HUES6 (cell line): ENCODE measurements around the gene LDB2.
"Not testable (repeated sequence)": the region's sequence is repeated elsewhere in the genome, so short reads cannot be mapped to it uniquely, and the experiment has no call there.

Experiments
- H3K27ac ChIP-seq: 2 replicates; pipeline ENCODE4 v1.7.0; 2013; ENCODE audit warnings: low read depth, mild to moderate bottlenecking, low read length, inconsistent platforms
- H3K27me3 ChIP-seq: 2 replicates; pipeline ENCODE4 v1.6.1; 2013; ENCODE audit warnings: low read length; ENCODE audit not compliant: control insufficient read depth, insufficient read depth
- H3K36me3 ChIP-seq: 2 replicates; pipeline ENCODE4 v1.6.1; 2013; ENCODE audit warnings: low read length; ENCODE audit not compliant: control insufficient read depth, insufficient read depth
- H3K4me1 ChIP-seq: 2 replicates; pipeline ENCODE4 v1.6.1; 2013; ENCODE audit warnings: low read length; ENCODE audit not compliant: control insufficient read depth, insufficient read depth
- H3K4me3 ChIP-seq: 2 replicates; pipeline ENCODE4 v1.5.1; 2013; ENCODE audit warnings: low read depth, low read length
- H3K9ac ChIP-seq: one replicate; pipeline ENCODE4 v1.6.1; 2013; ENCODE audit warnings: mild to moderate bottlenecking, low read length
- H3K9me3 ChIP-seq: 2 replicates; pipeline ENCODE4 v1.6.1; 2013; ENCODE audit warnings: low read depth, low read length; ENCODE audit not compliant: control insufficient read depth, insufficient read depth

The LDB2 gene

GRCh38 chr4:16524406-16524805, 374.0 kb downstream of the LDB2 start:
- H3K4me1 ChIP-seq, result no peaks in the 10 kb centered on the region
- H3K9ac ChIP-seq, result no peak overlapping the region
- H3K4me3 ChIP-seq, result no peak overlapping the region
- no peaks in the 10 kb centered on the region for H3K36me3 ChIP-seq
- no peak overlapping the region for H3K27ac ChIP-seq
- no peaks in the 10 kb centered on the region for H3K27me3 ChIP-seq
- H3K9me3 ChIP-seq, result no peaks in the 10 kb centered on the region

GRCh38 chr4:16523526-16523925, 374.9 kb downstream of the LDB2 start:
- not testable (repeated sequence) for H3K27ac ChIP-seq, H3K4me1 ChIP-seq

GRCh38 chr4:16521156-16521915, 377.1 kb downstream of the LDB2 start:
- Histone ChIP-seq H3K27me3 (no peaks in the 10 kb centered on the region), H3K9ac (no peak overlapping the region), H3K27ac (no peak overlapping the region), H3K4me1 (no peaks in the 10 kb centered on the region), H3K36me3 (no peaks in the 10 kb centered on the region), H3K9me3 (no peaks in the 10 kb centered on the region), H3K4me3 (no peak overlapping the region)

More at GRCh38 chr4:16523526-16523925, 374.9 kb downstream of the LDB2 start:
- H3K36me3 ChIP-seq, H3K9me3 ChIP-seq, H3K9ac ChIP-seq, H3K4me3 ChIP-seq, H3K27me3 ChIP-seq: not testable (repeated sequence)

- Histone ChIP-seq H3K36me3 (0 out of 2 replicates have a peak, but pooled peaks cover under 1% of the 10 kb centered on the region), H3K27me3 (no peaks in the 10 kb centered on the region), H3K27ac (no peak overlapping the region), H3K4me1 (no peaks in the 10 kb centered on the region), H3K9me3 (no peaks in the 10 kb centered on the region), H3K9ac (no peak overlapping the region), H3K4me3 (no peak overlapping the region)
Observed at GRCh38 chr4:16516796-16517439, 381.5 kb downstream of the LDB2 start.

GRCh38 chr4:16513876-16514275, 384.6 kb downstream of the LDB2 start:
- H3K4me3 ChIP-seq, result no peak overlapping the region
- H3K4me1 ChIP-seq, result no peaks in the 10 kb centered on the region
- H3K9ac ChIP-seq, result no peak overlapping the region
- peaks cover 16% of the 10 kb centered on the region for H3K9me3 ChIP-seq
- H3K27ac ChIP-seq, result no peak overlapping the region
- no peaks in the 10 kb centered on the region for H3K27me3 ChIP-seq
- peaks cover 23% of the 10 kb centered on the region for H3K36me3 ChIP-seq

GRCh38 chr4:16508968-16509367, 389.5 kb downstream of the LDB2 start:
- Histone ChIP-seq H3K36me3 (peaks cover 43% of the 10 kb centered on the region), H3K9me3 (peaks cover 16% of the 10 kb centered on the region), H3K27me3 (no peaks in the 10 kb centered on the region), H3K4me1 (no peaks in the 10 kb centered on the region), H3K4me3 (no peak overlapping the region), H3K27ac (no peak overlapping the region), H3K9ac (no peak overlapping the region)

- no peak overlapping the region for H3K4me3 ChIP-seq
- no peak overlapping the region for H3K9ac ChIP-seq
- H3K27me3 ChIP-seq, result no peaks in the 10 kb centered on the region
- H3K27ac ChIP-seq, result no peak overlapping the region
- peaks cover 23% of the 10 kb centered on the region for H3K9me3 ChIP-seq
- no peaks in the 10 kb centered on the region for H3K4me1 ChIP-seq
- peaks cover 50% of the 10 kb centered on the region for H3K36me3 ChIP-seq
Observed at GRCh38 chr4:16505726-16506125, 392.7 kb downstream of the LDB2 start.

- no peaks in the 10 kb centered on the region for H3K27me3 ChIP-seq
- no peaks in the 10 kb centered on the region for H3K4me1 ChIP-seq
- no peak overlapping the region for H3K27ac ChIP-seq
- H3K36me3 ChIP-seq, result peaks cover 48% of the 10 kb centered on the region
- H3K9ac ChIP-seq, result no peak overlapping the region
- H3K4me3 ChIP-seq, result no peak overlapping the region
- H3K9me3 ChIP-seq, result peaks cover 22% of the 10 kb centered on the region
Observed at GRCh38 chr4:16505267-16505666, 393.2 kb downstream of the LDB2 start.

GRCh38 chr4:16503421-16504100, 394.9 kb downstream of the LDB2 start:
- H3K36me3 ChIP-seq, result peaks cover 36% of the 10 kb centered on the region
- peaks cover 8% of the 10 kb centered on the region; the same call in 1 of the 2 replicates for H3K9me3 ChIP-seq
- no peaks in the 10 kb centered on the region for H3K4me1 ChIP-seq
- H3K4me3 ChIP-seq, result no peak overlapping the region
- no peaks in the 10 kb centered on the region for H3K27me3 ChIP-seq
- H3K9ac ChIP-seq, result no peak overlapping the region
- no peak overlapping the region for H3K27ac ChIP-seq

- Histone ChIP-seq H3K4me3 (no peak overlapping the region), H3K9me3 (peaks cover 8% of the 10 kb centered on the region; the same call in 1 of the 2 replicates), H3K27me3 (no peaks in the 10 kb centered on the region), H3K27ac (no peak overlapping the region), H3K4me1 (no peaks in the 10 kb centered on the region), H3K9ac (no peak overlapping the region), H3K36me3 (peaks cover 17% of the 10 kb centered on the region; the same call in 1 of the 2 replicates)
Observed at GRCh38 chr4:16498978-16499377, 399.5 kb downstream of the LDB2 start.

- no peak overlapping the region for H3K9ac ChIP-seq
- H3K9me3 ChIP-seq, result peaks cover 8% of the 10 kb centered on the region; the same call in 1 of the 2 replicates
- H3K4me3 ChIP-seq, result no peak overlapping the region
- no peaks in the 10 kb centered on the region; the same call in 1 of the 2 replicates for H3K4me1 ChIP-seq
- H3K27me3 ChIP-seq, result no peaks in the 10 kb centered on the region
- peaks cover 8% of the 10 kb centered on the region; the same call in 1 of the 2 replicates for H3K36me3 ChIP-seq
- H3K27ac ChIP-seq, result no peak overlapping the region
Observed at GRCh38 chr4:16496501-16496900, 401.9 kb downstream of the LDB2 start.
